MCF 10A (cell line): ENCODE measurements around the gene PAFAH1B1. TPM values are rescaled to one million over a fixed set of nuclear protein-coding genes. Genes with fewer than 3 reads are reported as not detected.

ENCODE experiments used
- BruUV-seq: library from RNA; stranded (reverse); fragments of 400-500 nt; replicated peaks from 2 replicates; lab custom pipeline; 2021; lab: Mats Ljungman, UMichigan
- CTCF ChIA-PET: fragments of 300-600 bp; sonication (Branson Sonifier 250); formaldehyde crosslinking; extraction: SDS; loops from one replicate; lab custom pipeline; 2021; ENCODE audit warnings: antibody characterized with exemption, inconsistent platforms; lab: Yijun Ruan, JAX
- POLR2A ChIA-PET: fragments of 300-600, 350-650 bp; sonication (Branson Sonifier 250); formaldehyde crosslinking; extraction: SDS; loops from one replicate; lab custom pipeline; 2020; ENCODE audit warnings: antibody characterized with exemption, inconsistent platforms; lab: Yijun Ruan, JAX
- DNase-seq: peaks from one replicate; pipeline ENCODE4 v3.0.0-alpha.2; 2018; ENCODE audit not compliant: unreplicated experiment
- H3K27ac Mint-ChIP-seq: one replicate; pipeline ENCODE4 v1.8.0; 2022; ENCODE audit warnings: mild to moderate bottlenecking, low read depth, mixed read lengths; ENCODE audit not compliant: unreplicated experiment
- H3K27me3 Mint-ChIP-seq: one replicate; pipeline ENCODE4 v1.8.0; 2022; ENCODE audit warnings: mixed read lengths; ENCODE audit not compliant: insufficient read depth, unreplicated experiment
- H3K36me3 Mint-ChIP-seq: one replicate; pipeline ENCODE4 v1.8.0; 2022; ENCODE audit warnings: mild to moderate bottlenecking, moderate library complexity, mixed read lengths; ENCODE audit not compliant: insufficient read depth, unreplicated experiment
- H3K4me1 Mint-ChIP-seq: one replicate; pipeline ENCODE4 v1.8.0; 2022; ENCODE audit warnings: mixed read lengths; ENCODE audit not compliant: insufficient read depth, unreplicated experiment
- H3K4me3 Mint-ChIP-seq: one replicate; pipeline ENCODE4 v1.8.0; 2022; ENCODE audit warnings: mild to moderate bottlenecking, moderate library complexity, mixed read lengths; ENCODE audit not compliant: unreplicated experiment
- H3K9me3 Mint-ChIP-seq: one replicate; pipeline ENCODE4 v1.8.0; 2022; ENCODE audit warnings: mixed read lengths; ENCODE audit not compliant: unreplicated experiment
- CTCF ChIP-seq: fragments of 200-600 bp; IDR thresholded peaks from one replicate; pipeline ENCODE4 v1.8.0; 2022; ENCODE audit warnings: antibody characterized with exemption, mild to moderate bottlenecking; ENCODE audit not compliant: unreplicated experiment
- intact Hi-C: fragments of 100-400 bp; cut with micrococcal nuclease; formaldehyde crosslinking; loops from 2 replicates; pipeline ENCODE4 v1.14.1; 2022
- total RNA-seq: library from RNA; stranded (reverse); gene quantifications from 2 replicates; pipeline ENCODE4 v1.2.3, GENCODE V29; 2022

The PAFAH1B1 gene
- total RNA-seq, 1 experiment from 2014 or later: 170 TPM

- POLR2A ChIA-PET: interaction anchor here (0.6 kb wide), 1 partner anchor 53 kb away, joined by 3 read pairs; no protein-coding TSS in a partner anchor
- Mint-ChIP-seq H3K4me1 (no peaks in the 10 kb centered on the region), H3K9me3 (peaks cover under 1% of the 10 kb centered on the region), H3K27ac (no peak overlapping the region), H3K4me3 (no peak overlapping the region), H3K27me3 (no peaks in the 10 kb centered on the region), H3K36me3 (peaks cover 93% of the 10 kb centered on the region)
- DNase-seq: no peak
- TF ChIP-seq CTCF: no peak
- BruUV-seq: no TSS peak
- intact Hi-C loops: no loop called here
- CTCF ChIA-PET: interaction anchor here (3.4 kb wide), 1 partner anchor 10 kb away, joined by 29 read pairs; no protein-coding TSS in a partner anchor
Observed at GRCh38 chr17:2684549-2684948, 91.1 kb downstream of the PAFAH1B1 start.

DNA sequence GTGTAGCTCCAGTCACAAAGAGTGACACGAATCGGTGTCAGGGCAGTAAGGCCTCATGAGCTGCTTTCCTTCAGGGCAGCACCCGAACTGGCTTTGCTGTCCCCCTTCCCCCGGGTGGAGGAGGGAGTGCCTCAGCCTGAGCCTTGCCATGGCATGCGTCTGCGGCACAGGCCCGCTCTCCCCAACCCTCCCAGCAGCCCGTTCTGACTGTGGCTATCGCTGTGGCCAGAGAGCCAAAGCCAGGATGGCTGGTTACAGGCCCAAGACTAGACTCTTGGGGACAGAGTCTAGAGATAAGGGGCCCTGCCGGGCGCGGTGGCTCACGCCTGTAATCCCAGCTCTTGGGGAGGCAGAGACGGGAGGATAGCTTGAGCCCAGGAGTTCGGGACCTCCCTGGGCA lies 92.2 kb downstream of the PAFAH1B1 start:
- no peak overlapping the region for H3K4me3 Mint-ChIP-seq
- no peak overlapping the region for H3K27ac Mint-ChIP-seq
- H3K27me3 Mint-ChIP-seq: no peaks in the 10 kb centered on the region
- no peaks in the 10 kb centered on the region for H3K4me1 Mint-ChIP-seq
- BruUV-seq: no TSS peak
- no peak for TF ChIP-seq CTCF
- DNase-seq: no peak
- ChIA-PET POLR2A (interaction anchor here (1.7 to 1.9 kb wide), 2 partner anchors 10 to 25 kb away, joined by 4 to 10 read pairs; no protein-coding TSS in a partner anchor), CTCF (interaction anchor here (0.6 to 3.4 kb wide), 3 partner anchors 11 to 201 kb away, joined by 4 to 29 read pairs (median 4); no protein-coding TSS in a partner anchor)
- peaks cover 92% of the 10 kb centered on the region for H3K36me3 Mint-ChIP-seq
- H3K9me3 Mint-ChIP-seq: no peaks in the 10 kb centered on the region
- intact Hi-C loops: no loop called here

DNA sequence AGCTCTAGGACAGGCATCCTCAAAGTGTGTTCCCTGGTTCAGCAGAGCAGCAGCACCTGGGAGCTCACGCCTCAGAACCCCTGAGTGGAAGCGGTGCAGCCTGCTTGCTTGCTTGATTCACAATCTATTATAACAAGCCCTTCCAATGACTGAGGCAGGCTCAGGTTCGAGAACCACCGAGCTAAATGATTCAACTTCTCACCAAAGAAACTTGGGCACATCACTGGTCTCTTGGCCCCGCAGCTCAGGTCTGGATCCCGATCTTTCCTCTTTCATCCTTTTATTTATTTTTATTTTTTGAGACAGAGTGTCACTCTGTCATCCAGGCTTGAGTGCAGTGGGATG lies 93.6 kb downstream of the PAFAH1B1 start:
- Mint-ChIP-seq H3K27me3 (no peaks in the 10 kb centered on the region), H3K36me3 (peaks cover 90% of the 10 kb centered on the region), H3K4me1 (no peaks in the 10 kb centered on the region), H3K4me3 (no peak overlapping the region), H3K27ac (no peak overlapping the region), H3K9me3 (no peaks in the 10 kb centered on the region)
- ChIA-PET POLR2A (interaction anchor here (0.7 to 1.9 kb wide), 9 partner anchors 9 to 264 kb away, joined by 3 to 10 read pairs (median 3); partner anchors contain the start of gene METTL16), CTCF (interaction anchor here (0.8 to 3.4 kb wide), 2 partner anchors 12 to 304 kb away, joined by 3 to 29 read pairs; no protein-coding TSS in a partner anchor)
- DNase-seq: no peak
- intact Hi-C loops: no loop called here
- TF ChIP-seq CTCF: no peak
- no TSS peak for BruUV-seq

- ChIA-PET CTCF (interaction anchor here (0.5 kb wide), 1 partner anchor 271 kb away, joined by 3 read pairs; no protein-coding TSS in a partner anchor), POLR2A (interaction anchor here (0.8 kb wide), 1 partner anchor 32 kb away, joined by 3 read pairs; no protein-coding TSS in a partner anchor)
- no peaks in the 10 kb centered on the region for H3K9me3 Mint-ChIP-seq
- H3K27me3 Mint-ChIP-seq: no peaks in the 10 kb centered on the region
- no peak for DNase-seq
- BruUV-seq: no TSS peak
- intact Hi-C loops: no loop called here
- no peaks in the 10 kb centered on the region for H3K4me1 Mint-ChIP-seq
- H3K36me3 Mint-ChIP-seq: peaks cover 76% of the 10 kb centered on the region
- no peak overlapping the region for H3K27ac Mint-ChIP-seq
- TF ChIP-seq CTCF: no peak
- no peak overlapping the region for H3K4me3 Mint-ChIP-seq
Observed at GRCh38 chr17:2688351-2689342, 95.2 kb downstream of the PAFAH1B1 start.
